HEK293T (cell line): ENCODE data around the gene PMM1.

Experiments used
- CTCF ChIA-PET: fragments of 350-600 bp; formaldehyde crosslinking; extraction: SDS; loops from one replicate; lab custom pipeline; 2021; ENCODE audit warnings: antibody characterized with exemption, inconsistent platforms; lab: Yijun Ruan, JAX
- POLR2A ChIA-PET: fragments of 350-600 bp; formaldehyde crosslinking; extraction: SDS; loops from one replicate; lab custom pipeline; 2020; ENCODE audit warnings: antibody characterized with exemption, inconsistent platforms; lab: Yijun Ruan, JAX
- DNase-seq: peaks from one replicate; pipeline ENCODE4 v3.0.0; 2012; ENCODE audit warnings: mixed read lengths; ENCODE audit errors: extremely low spot score
- ARNT ChIP-seq: fragments of 450-650 bp; IDR thresholded peaks from 2 replicates; pipeline ENCODE4 v1.6.1; 2017; ENCODE audit warnings: mild to moderate bottlenecking
- BHLHE40 ChIP-seq: fragments of 450-650 bp; IDR thresholded peaks from 2 replicates; pipeline ENCODE4 v1.6.1; 2016; ENCODE audit warnings: mild to moderate bottlenecking, moderate library complexity, borderline replicate concordance
- CTBP1 ChIP-seq: fragments of 450-650 bp; IDR thresholded peaks from 2 replicates; pipeline ENCODE4 v1.6.1; 2016; ENCODE audit warnings: borderline replicate concordance
- ELF4 ChIP-seq: fragments of 450-650 bp; IDR thresholded peaks from 2 replicates; pipeline ENCODE4 v1.6.1; 2017; ENCODE audit warnings: antibody characterized with exemption
- FOXA1 ChIP-seq: fragments of 450-650 bp; IDR thresholded peaks from 2 replicates; pipeline ENCODE4 v1.6.1; 2016; ENCODE audit warnings: mild to moderate bottlenecking
- FOXK2 ChIP-seq: fragments of 450-650 bp; IDR thresholded peaks from 2 replicates; pipeline ENCODE4 v1.6.1; 2016; ENCODE audit warnings: mild to moderate bottlenecking
- FOXM1 ChIP-seq: fragments of 450-650 bp; IDR thresholded peaks from 2 replicates; pipeline ENCODE4 v1.6.1; 2017; ENCODE audit warnings: mild to moderate bottlenecking, borderline replicate concordance
- HDGF ChIP-seq: fragments of 450-650 bp; IDR thresholded peaks from 2 replicates; pipeline ENCODE4 v1.6.1; 2017; ENCODE audit warnings: antibody characterized with exemption, borderline replicate concordance
- L3MBTL2 ChIP-seq: fragments of 450-650 bp; conservative IDR thresholded peaks from 2 replicates; pipeline ENCODE4 v1.6.1; 2016; ENCODE audit warnings: mild to moderate bottlenecking
- LEF1 ChIP-seq: fragments of 450-650 bp; IDR thresholded peaks from 2 replicates; pipeline ENCODE4 v1.6.1; 2017; ENCODE audit warnings: mild to moderate bottlenecking, borderline replicate concordance
- NFRKB ChIP-seq: fragments of 450-650 bp; IDR thresholded peaks from 2 replicates; pipeline ENCODE4 v1.6.1; 2016; ENCODE audit warnings: mild to moderate bottlenecking, moderate library complexity
- SP1 ChIP-seq: fragments of 450-650 bp; IDR thresholded peaks from 2 replicates; pipeline ENCODE4 v1.6.1; 2017
- SUZ12 ChIP-seq: fragments of 450-650 bp; IDR thresholded peaks from 2 replicates; pipeline ENCODE4 v1.6.1; 2016; ENCODE audit warnings: mild to moderate bottlenecking
- TARDBP ChIP-seq: fragments of 450-650 bp; IDR thresholded peaks from 2 replicates; pipeline ENCODE4 v1.6.1; 2016
- ZNF384 ChIP-seq: fragments of 450-650 bp; IDR thresholded peaks from 2 replicates; pipeline ENCODE4 v1.6.1; 2016
- TF ChIP-seq, protein P1 (sequence below): fragments of 450-650 bp; IDR thresholded peaks from 2 replicates; pipeline ENCODE4 v1.6.1; 2016

Gene PMM1

DNA sequence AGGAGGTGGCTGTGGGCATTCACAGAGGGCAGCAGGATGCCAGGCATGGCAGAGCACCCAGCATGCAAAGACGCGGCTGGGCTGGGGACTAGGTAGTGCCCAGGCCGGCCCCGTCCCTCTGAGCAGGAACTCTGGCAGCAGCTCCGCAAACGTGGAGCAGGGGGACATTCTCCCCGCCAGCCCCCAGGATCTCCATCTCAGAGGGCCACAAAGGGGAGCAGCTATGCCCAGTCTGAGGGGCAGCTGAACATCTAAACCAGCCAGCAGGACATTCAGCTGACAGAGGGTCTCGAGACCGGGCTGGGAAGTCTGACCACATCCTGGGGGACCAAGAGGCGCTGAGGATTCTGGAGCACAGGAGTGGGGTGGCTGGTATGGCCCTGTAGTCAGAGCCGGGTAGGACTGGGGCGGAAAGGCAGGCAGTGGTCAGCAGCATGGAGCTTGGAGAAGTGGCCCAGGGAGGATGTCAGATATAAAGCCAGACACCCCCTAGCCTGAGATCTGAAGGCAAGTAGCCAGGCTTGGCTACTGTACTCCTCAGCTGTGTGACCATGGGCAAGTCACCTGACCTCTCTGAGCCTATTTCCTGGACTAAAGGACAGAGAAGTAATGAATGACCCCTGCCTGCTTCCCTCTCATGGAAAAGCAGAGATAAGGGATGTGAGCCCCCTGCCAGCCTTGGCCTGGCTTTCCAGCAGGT, 10.2 kb downstream of the PMM1 start:
- DNase-seq = no peak
- ChIA-PET POLR2A (interaction anchor here (1.1 to 3.7 kb wide), 3 partner anchors 11 to 42 kb away, joined by 4 to 27 read pairs (median 5); partner anchors contain the start of genes PMM1 and XRCC6), CTCF (interaction anchor here (0.9 to 1.4 kb wide), 2 partner anchors 18 to 36 kb away, joined by 3 read pairs; no protein-coding TSS in a partner anchor)
- no peak for TF ChIP-seq LEF1
- no peak for TF ChIP-seq FOXM1
- TF ChIP-seq FOXA1 = no peak
- no peak for TF ChIP-seq TARDBP
- TF ChIP-seq HDGF = no peak

DNA sequence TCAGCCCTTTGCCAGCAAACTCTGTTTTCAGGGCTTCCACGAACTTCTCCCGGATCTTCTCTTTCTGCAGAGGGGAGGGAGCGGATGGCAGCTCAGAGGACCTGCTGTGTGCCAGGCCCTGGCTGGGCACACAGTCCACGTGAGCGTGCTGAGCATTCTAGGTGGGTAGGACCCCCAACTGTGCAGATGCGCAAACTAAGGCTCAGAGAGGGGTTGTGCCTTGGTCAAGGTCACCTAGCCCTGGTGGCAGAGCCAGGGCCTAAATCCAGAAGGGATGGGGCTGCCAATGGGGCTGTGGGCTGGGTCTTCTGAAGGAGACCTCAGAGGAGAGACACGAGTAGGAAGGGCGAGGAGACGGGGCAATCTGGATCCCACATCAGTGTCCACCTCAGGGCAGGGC, 10.8 kb downstream of the PMM1 start:
- TF ChIP-seq SUZ12 = no peak
- TF ChIP-seq ELF4 = no peak
- TF ChIP-seq ZNF384 = no peak
- no peak for TF ChIP-seq FOXA1
- TF ChIP-seq TARDBP = no peak
- TF ChIP-seq LEF1 = no peak
- no peak for TF ChIP-seq HDGF

DNA sequence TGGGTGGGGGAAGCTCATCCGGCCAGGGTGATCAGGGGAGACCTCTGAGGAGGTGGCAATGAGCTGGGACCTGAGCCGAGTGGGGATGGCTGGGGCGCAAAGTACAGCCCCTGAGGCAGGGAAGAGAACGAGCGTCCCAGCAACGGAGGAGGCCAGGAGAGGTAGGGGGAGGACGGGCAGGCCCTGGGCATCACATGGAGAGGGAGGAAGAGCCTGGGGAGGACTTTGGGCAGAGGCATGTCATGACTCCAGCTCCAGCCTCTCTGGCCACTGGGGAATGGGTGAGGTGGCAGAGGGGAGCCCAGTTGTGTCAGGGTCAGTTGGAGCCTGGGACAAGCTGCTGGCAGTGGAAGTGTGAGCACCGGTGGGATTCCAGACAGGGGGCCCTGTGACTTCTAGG, 11.5 kb downstream of the PMM1 start:
- no peak for DNase-seq
- POLR2A ChIA-PET = interaction anchor here (1.1 to 3.7 kb wide), 4 partner anchors 12 to 43 kb away, joined by 4 to 27 read pairs (median 4); partner anchors contain the start of genes CSDC2, PMM1 and XRCC6
- CTCF ChIA-PET = interaction anchor here (1.0 to 1.8 kb wide), 4 partner anchors 12 to 37 kb away, joined by 3 to 12 read pairs (median 6); partner anchors contain the start of gene PMM1
- TF ChIP-seq CTBP1 (no peak), HDGF (no peak), ELF4 (no peak), FOXM1 (no peak), ZNF384 (no peak), TARDBP (no peak), BHLHE40 (no peak), LEF1 (no peak), SP1 (no peak), L3MBTL2 (no peak), FOXK2 (no peak)

More for the DNA sequence above, 10.8 kb downstream of the PMM1 start:
- ChIA-PET POLR2A (interaction anchor here (1.1 to 3.7 kb wide), 3 partner anchors 11 to 43 kb away, joined by 4 to 27 read pairs (median 5); partner anchors contain the start of genes PMM1 and XRCC6), CTCF (interaction anchor here (1.4 kb wide), 1 partner anchor 37 kb away, joined by 3 read pairs; no protein-coding TSS in a partner anchor)
- DNase-seq = no peak

DNA sequence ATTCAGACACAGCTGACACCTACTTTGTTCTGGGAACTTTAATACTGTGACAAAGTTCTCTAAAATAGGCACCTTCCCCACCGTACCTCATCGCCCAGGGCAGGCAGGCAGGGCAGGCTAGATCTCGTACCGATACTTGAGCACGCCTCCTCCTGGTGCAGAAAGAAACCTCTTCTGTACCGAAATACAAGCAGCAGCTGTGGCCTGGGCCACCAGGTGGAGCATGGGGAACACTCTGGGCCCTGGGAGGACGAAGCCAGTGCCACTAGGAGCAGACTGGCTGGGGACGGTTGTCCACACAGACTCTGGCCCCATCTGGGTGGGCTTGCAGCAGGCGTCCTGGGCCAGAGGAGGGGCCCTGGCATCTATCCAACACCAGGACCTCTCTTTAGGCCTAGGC, 12.8 kb downstream of the PMM1 start:
- ChIA-PET POLR2A (interaction anchor here (1.6 to 2.2 kb wide), 3 partner anchors 13 to 45 kb away, joined by 4 to 14 read pairs (median 5); partner anchors contain the start of genes CSDC2, PMM1 and XRCC6), CTCF (interaction anchor here (0.7 to 1.8 kb wide), 5 partner anchors 11 to 23 kb away, joined by 3 to 12 read pairs (median 8); partner anchors contain the start of gene PMM1)
- no peak for TF ChIP-seq ARNT
- no peak for TF ChIP-seq SUZ12
- TF ChIP-seq, protein P1, sequence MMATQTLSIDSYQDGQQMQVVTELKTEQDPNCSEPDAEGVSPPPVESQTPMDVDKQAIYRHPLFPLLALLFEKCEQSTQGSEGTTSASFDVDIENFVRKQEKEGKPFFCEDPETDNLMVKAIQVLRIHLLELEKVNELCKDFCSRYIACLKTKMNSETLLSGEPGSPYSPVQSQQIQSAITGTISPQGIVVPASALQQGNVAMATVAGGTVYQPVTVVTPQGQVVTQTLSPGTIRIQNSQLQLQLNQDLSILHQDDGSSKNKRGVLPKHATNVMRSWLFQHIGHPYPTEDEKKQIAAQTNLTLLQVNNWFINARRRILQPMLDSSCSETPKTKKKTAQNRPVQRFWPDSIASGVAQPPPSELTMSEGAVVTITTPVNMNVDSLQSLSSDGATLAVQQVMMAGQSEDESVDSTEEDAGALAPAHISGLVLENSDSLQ = no peak
- no peak for TF ChIP-seq HDGF
- no peak for TF ChIP-seq LEF1
- TF ChIP-seq BHLHE40 = no peak
- TF ChIP-seq SP1 = no peak
- TF ChIP-seq NFRKB = no peak
- no peak for TF ChIP-seq ELF4
- TF ChIP-seq FOXM1 = no peak
- no peak for TF ChIP-seq TARDBP
- TF ChIP-seq L3MBTL2 = no peak
- TF ChIP-seq FOXK2 = no peak
- TF ChIP-seq FOXA1 = no peak
- no peak for TF ChIP-seq ZNF384
- no peak for TF ChIP-seq CTBP1
- DNase-seq = peak; percentile 78

DNA sequence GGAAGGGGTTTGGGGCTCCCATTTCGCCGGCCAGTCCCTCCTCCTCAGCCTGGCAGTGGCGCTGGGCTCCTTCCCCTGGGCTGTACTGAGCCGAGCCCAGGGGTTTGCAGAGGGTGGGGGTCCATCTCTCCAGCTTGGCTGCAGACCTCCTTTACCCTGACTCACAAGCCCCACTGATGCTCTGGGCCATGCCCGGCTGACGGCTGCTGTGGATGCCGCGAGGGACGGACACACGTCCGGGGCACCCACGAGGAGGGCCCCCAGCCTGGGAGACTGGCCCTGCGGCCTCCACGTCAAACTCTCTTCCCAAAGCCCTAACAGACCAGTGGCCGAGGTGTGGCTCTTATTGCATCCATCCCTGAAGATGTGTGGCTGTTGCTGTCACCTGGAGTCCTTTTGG, 14.1 kb downstream of the PMM1 start:
- DNase-seq = no peak
- CTCF ChIA-PET = no interaction called here
- POLR2A ChIA-PET = interaction anchor here (1.4 to 1.6 kb wide), 2 partner anchors 14 to 15 kb away, joined by 3 to 7 read pairs; partner anchors contain the start of genes CSDC2 and PMM1
- TF ChIP-seq SP1 (no peak), ELF4 (no peak), TARDBP (no peak), ZNF384 (no peak), NFRKB (no peak), HDGF (no peak), FOXM1 (no peak), L3MBTL2 (no peak), FOXA1 (no peak), SUZ12 (no peak), LEF1 (no peak), BHLHE40 (no peak), FOXK2 (no peak), ARNT (no peak), CTBP1 (no peak)
- TF ChIP-seq, protein P1 = no peak
